ENCODE measurements around the gene SAP25.
"Not testable (repeated sequence)": the region's sequence is repeated elsewhere in the genome, so short reads cannot be mapped to it uniquely, and the experiment has no call there.

Gene SAP25

GRCh38 chr7:100556541-100556940 lies 17.2 kb downstream of the SAP25 start:
- no peak for DNase-seq

- DNase-seq: no peak
These were observed 18.0 kb downstream of the SAP25 start for GRCh38 chr7:100555701-100556100.

- no peak for DNase-seq
These were observed 20.7 kb downstream of the SAP25 start for GRCh38 chr7:100553032-100553431.

- DNase-seq: no peak
These were observed 21.2 kb downstream of the SAP25 start for GRCh38 chr7:100552532-100552931.

- DNase-seq: not testable (repeated sequence)
These were observed 25.3 kb downstream of the SAP25 start for GRCh38 chr7:100548446-100548845.

- no peak for DNase-seq
These were observed 25.8 kb downstream of the SAP25 start for GRCh38 chr7:100547872-100548271.

- DNase-seq: no peak
These were observed 26.5 kb downstream of the SAP25 start for GRCh38 chr7:100546926-100547800.

GRCh38 chr7:100546129-100546925 lies 27.4 kb downstream of the SAP25 start:
- no peak for DNase-seq

- DNase-seq: peak; percentile 39
These were observed 28.2 kb downstream of the SAP25 start for GRCh38 chr7:100545360-100546128.

- DNase-seq: no peak
These were observed 28.7 kb downstream of the SAP25 start for GRCh38 chr7:100544967-100545359.

GRCh38 chr7:100544386-100544785 lies 29.3 kb downstream of the SAP25 start:
- no peak for DNase-seq

GRCh38 chr7:100543586-100543985 lies 30.1 kb downstream of the SAP25 start:
- no peak for DNase-seq

- not testable (repeated sequence) for DNase-seq
These were observed 32.4 kb downstream of the SAP25 start for GRCh38 chr7:100541309-100541708.

- no peak for DNase-seq
These were observed 33.5 kb downstream of the SAP25 start for GRCh38 chr7:100540073-100540723.

- no peak for DNase-seq
These were observed 34.2 kb downstream of the SAP25 start for GRCh38 chr7:100539436-100540006.

- peak; percentile 97 for DNase-seq
These were observed 34.9 kb downstream of the SAP25 start, which contains the start of gene AGFG2 for GRCh38 chr7:100538654-100539435. TSS of gene AGFG2 (plus strand) at chr7:100539203. CDS start at chr7:100539347, 144 bp downstream.

- no peak for DNase-seq
These were observed 35.4 kb downstream of the SAP25 start for GRCh38 chr7:100538348-100538653.

GRCh38 chr7:100536695-100537094 lies 37.0 kb downstream of the SAP25 start:
- not testable (repeated sequence) for DNase-seq

- DNase-seq: not testable (repeated sequence)
These were observed 37.7 kb downstream of the SAP25 start for GRCh38 chr7:100535982-100536381.

- DNase-seq: no peak
These were observed 41.3 kb downstream of the SAP25 start for GRCh38 chr7:100532165-100533022.

Measured in T1000 (cell line).